Smooth muscle cell (in vitro differentiated cells): Measurements from ENCODE around the gene CLTB. TPM values are rescaled to one million over a fixed set of nuclear protein-coding genes. Genes with fewer than 3 reads are reported as not detected.

Experiments used
- DNase-seq: peaks from one replicate; lab custom pipeline; 2025; ENCODE audit not compliant: unreplicated experiment; lab: John Stamatoyannopoulos, UW
- H2AFZ ChIP-seq: fragments of 200-600 bp; sonication (generic); 2 replicates; pipeline ENCODE4 v1.6.0; 2016; ENCODE audit warnings: antibody characterized with exemption, low read depth, mild to moderate bottlenecking
- H3F3A ChIP-seq: fragments of 200-600 bp; sonication (generic); 2 replicates; pipeline ENCODE4 v1.6.0; 2017; ENCODE audit warnings: antibody characterized with exemption, low read depth
- H3K27ac ChIP-seq: fragments of 200-600 bp; sonication (generic); 2 replicates; pipeline ENCODE4 v1.5.1; 2016; ENCODE audit warnings: low read depth, mild to moderate bottlenecking
- H3K27me3 ChIP-seq: fragments of 200-600 bp; sonication (generic); 2 replicates; pipeline ENCODE4 v1.6.1; 2016; ENCODE audit warnings: low read depth, mild to moderate bottlenecking
- H3K36me3 ChIP-seq: fragments of 200-600 bp; sonication (generic); 2 replicates; pipeline ENCODE4 v1.5.1; 2016; ENCODE audit warnings: low read depth
- H3K4me1 ChIP-seq: fragments of 200-600 bp; sonication (generic); 2 replicates; pipeline ENCODE4 v1.5.1; 2016; ENCODE audit warnings: low read depth
- H3K4me2 ChIP-seq: fragments of 200-600 bp; sonication (generic); 2 replicates; pipeline ENCODE4 v1.6.0; 2016; ENCODE audit warnings: mild to moderate bottlenecking
- H3K4me3 ChIP-seq: fragments of 200-600 bp; sonication (generic); 2 replicates; pipeline ENCODE4 v1.5.1; 2016; ENCODE audit warnings: mild to moderate bottlenecking
- H3K79me2 ChIP-seq: fragments of 200-600 bp; sonication (generic); 2 replicates; pipeline ENCODE4 v1.6.0; 2016; ENCODE audit warnings: low read depth, mild to moderate bottlenecking
- H3K9ac ChIP-seq: fragments of 200-600 bp; sonication (generic); 2 replicates; pipeline ENCODE4 v1.6.0; 2016; ENCODE audit warnings: low read depth
- H3K9me3 ChIP-seq: fragments of 200-600 bp; sonication (generic); replicated peaks from 2 replicates; pipeline ENCODE4 v1.5.1; 2016; ENCODE audit warnings: low read depth
- H4K20me1 ChIP-seq: fragments of 200-600 bp; sonication (generic); 2 replicates; pipeline ENCODE4 v1.6.0; 2016; ENCODE audit warnings: low read depth
- WGBS: methylation state at CpG from one replicate; pipeline ENCODE4 v1.1.7; 2016; ENCODE audit warnings: low lambda C conversion rate; 5-methylcytosine and 5-hydroxymethylcytosine counted together
- polyA plus RNA-seq: library from polyadenylated mRNA; unstranded; fragments of >200 nt; fragmentation: Nextera tagmentation; extraction: Ambion mirVana; gene quantifications from 2 replicates; pipeline ENCODE4 v1.2.1, GENCODE V29; 2016
- total RNA-seq: library from RNA; depleted of rRNA; stranded (reverse); fragments of >200 nt; gene quantifications from 2 replicates; pipeline ENCODE4 v1.2.3, GENCODE V29; 2014
- TF ChIP-seq, protein P1 (sequence below): fragments of 200-600 bp; sonication (generic); IDR thresholded peaks from 2 replicates; pipeline ENCODE4 v1.5.1; 2017; ENCODE audit warnings: borderline replicate concordance, mild to moderate bottlenecking, antibody characterized with exemption; ENCODE audit not compliant: insufficient read depth, poor library complexity, severe bottlenecking

Gene CLTB, protein sequence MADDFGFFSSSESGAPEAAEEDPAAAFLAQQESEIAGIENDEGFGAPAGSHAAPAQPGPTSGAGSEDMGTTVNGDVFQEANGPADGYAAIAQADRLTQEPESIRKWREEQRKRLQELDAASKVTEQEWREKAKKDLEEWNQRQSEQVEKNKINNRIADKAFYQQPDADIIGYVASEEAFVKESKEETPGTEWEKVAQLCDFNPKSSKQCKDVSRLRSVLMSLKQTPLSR
- total RNA-seq (107 and 111 TPM in 2 replicates), polyA plus RNA-seq (125 and 277 TPM in 2 replicates)

- 2% methylated on average over 98 of the region's 107 CpGs for WGBS
- H3K4me2 ChIP-seq: peak within 1 kb of the TSS; percentile 96
- H3K27ac ChIP-seq: peak within 1 kb of the TSS; percentile 96
- H3F3A ChIP-seq: peaks cover 9% of the 10 kb centered on the region
- H3K4me1 ChIP-seq: no peaks in the 10 kb centered on the region
- TF ChIP-seq, protein P1, sequence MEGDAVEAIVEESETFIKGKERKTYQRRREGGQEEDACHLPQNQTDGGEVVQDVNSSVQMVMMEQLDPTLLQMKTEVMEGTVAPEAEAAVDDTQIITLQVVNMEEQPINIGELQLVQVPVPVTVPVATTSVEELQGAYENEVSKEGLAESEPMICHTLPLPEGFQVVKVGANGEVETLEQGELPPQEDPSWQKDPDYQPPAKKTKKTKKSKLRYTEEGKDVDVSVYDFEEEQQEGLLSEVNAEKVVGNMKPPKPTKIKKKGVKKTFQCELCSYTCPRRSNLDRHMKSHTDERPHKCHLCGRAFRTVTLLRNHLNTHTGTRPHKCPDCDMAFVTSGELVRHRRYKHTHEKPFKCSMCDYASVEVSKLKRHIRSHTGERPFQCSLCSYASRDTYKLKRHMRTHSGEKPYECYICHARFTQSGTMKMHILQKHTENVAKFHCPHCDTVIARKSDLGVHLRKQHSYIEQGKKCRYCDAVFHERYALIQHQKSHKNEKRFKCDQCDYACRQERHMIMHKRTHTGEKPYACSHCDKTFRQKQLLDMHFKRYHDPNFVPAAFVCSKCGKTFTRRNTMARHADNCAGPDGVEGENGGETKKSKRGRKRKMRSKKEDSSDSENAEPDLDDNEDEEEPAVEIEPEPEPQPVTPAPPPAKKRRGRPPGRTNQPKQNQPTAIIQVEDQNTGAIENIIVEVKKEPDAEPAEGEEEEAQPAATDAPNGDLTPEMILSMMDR: peak; percentile 62
- peak; percentile 57 for DNase-seq
- peaks cover 16% of the 10 kb centered on the region for H3K79me2 ChIP-seq
- H3K9ac ChIP-seq: peak within 1 kb of the TSS; percentile 99
- peaks cover 42% of the 10 kb centered on the region for H4K20me1 ChIP-seq
- no peaks in the 10 kb centered on the region for H3K27me3 ChIP-seq
- H3K9me3 ChIP-seq: no peaks in the 10 kb centered on the region
- H3K4me3 ChIP-seq: peak within 1 kb of the TSS; percentile 99
- no peaks in the 10 kb centered on the region for H3K36me3 ChIP-seq
- H2AFZ ChIP-seq: peak within 1 kb of the TSS; percentile 90
Observed at GRCh38 chr5:176415952-176416924, at the start of gene CLTB. Gene CLTB (minus strand): TSS chr5:176416539. CDS start chr5:176416363, 176 bp downstream.

- H3K27me3 ChIP-seq: no peaks in the 10 kb centered on the region
- no peaks in the 10 kb centered on the region for H3K9me3 ChIP-seq
- H3K27ac ChIP-seq: no peak overlapping the region
- H3K4me1 ChIP-seq: no peaks in the 10 kb centered on the region
- H3K9ac ChIP-seq: no peak overlapping the region
- H3K36me3 ChIP-seq: no peaks in the 10 kb centered on the region
- TF ChIP-seq, protein P1: no peak
- H3K4me2 ChIP-seq: no peak overlapping the region
- DNase-seq: no peak
- no peak overlapping the region for H2AFZ ChIP-seq
- peaks cover 88% of the 10 kb centered on the region for H3K79me2 ChIP-seq
- H3F3A ChIP-seq: no peaks in the 10 kb centered on the region
- 96% methylated on average over 7 of the region's 7 CpGs for WGBS
- peaks cover 100% of the 10 kb centered on the region for H4K20me1 ChIP-seq
- H3K4me3 ChIP-seq: no peak overlapping the region
Observed at GRCh38 chr5:176463113-176463764, 46.9 kb upstream of the CLTB start.

GRCh38 chr5:176461349-176461748 is 45.0 kb upstream of the CLTB start:
- Histone ChIP-seq H3K79me2 (peaks cover 89% of the 10 kb centered on the region), H3K4me2 (no peak overlapping the region), H3K9ac (no peak overlapping the region), H3F3A (no peaks in the 10 kb centered on the region), H3K27ac (no peak overlapping the region), H4K20me1 (peaks cover 100% of the 10 kb centered on the region), H3K36me3 (no peaks in the 10 kb centered on the region), H2AFZ (no peak overlapping the region), H3K4me3 (no peak overlapping the region), H3K27me3 (no peaks in the 10 kb centered on the region), H3K9me3 (no peaks in the 10 kb centered on the region), H3K4me1 (no peaks in the 10 kb centered on the region)
- DNase-seq: no peak
- TF ChIP-seq, protein P1: no peak
- WGBS: 97% methylated on average over 2 of the region's 2 CpGs
